HCT116 (cell line): ENCODE data around the gene PPP1R36. TPM values are rescaled to one million over a fixed set of nuclear protein-coding genes. Genes with fewer than 3 reads are reported as not detected.

Experiments used
- ATAC-seq: fragments of 200-7000 bp; cut with Tn5 transposase; 2 replicates; pipeline ENCODE4 v1.9.1; 2020; ENCODE audit warnings: mild to moderate bottlenecking, moderate library complexity
- BruUV-seq: library from RNA; stranded (reverse); fragments of 400-500 nt; replicated peaks from 2 replicates; lab custom pipeline; 2021; lab: Mats Ljungman, UMichigan
- CTCF ChIA-PET: fragments of 300-600 bp; sonication (Branson Sonifier 250); formaldehyde crosslinking; loops from one replicate; lab custom pipeline; 2021; ENCODE audit warnings: antibody characterized with exemption; lab: Charles Lee
- POLR2A ChIA-PET: fragments of 300-600, 350-600 bp; sonication (Branson Sonifier 250); formaldehyde crosslinking; loops from one replicate; lab custom pipeline; 2021; ENCODE audit warnings: antibody characterized with exemption; lab: Charles Lee
- RAD21 ChIA-PET, 2 experiments: fragments of 300-600 bp; sonication (Branson Sonifier 250); formaldehyde crosslinking; loops; one replicate each; lab custom pipeline; 2023; ENCODE audit warnings: low total read pairs in 2 of 2; ENCODE audit not compliant: uncharacterized antibody in 2 of 2, unreplicated experiment in 2 of 2, low non-redundant PET in 1 of 2; lab: Charles Lee
- DNase-seq: peaks from one replicate; pipeline ENCODE4 v3.0.0-alpha.2; 2010; ENCODE audit warnings: low read depth, low spot score
- H2AFZ ChIP-seq: fragments of 200-600 bp; shearing (Covaris generic), sonication (generic); 2 replicates; pipeline ENCODE4 v1.6.1; 2017; ENCODE audit warnings: low read depth, mixed run types, mixed read lengths, antibody characterized with exemption, low read length; ENCODE audit not compliant: poor library complexity, severe bottlenecking
- H3K27ac ChIP-seq: 2 replicates; pipeline ENCODE4 v1.5.1; 2012; ENCODE audit warnings: low read depth, low read length
- H3K27me3 ChIP-seq: fragments of 200-600 bp; sonication (generic); 2 replicates; pipeline ENCODE4 v1.6.1; 2016; ENCODE audit warnings: mixed run types, low read length, mixed read lengths; ENCODE audit not compliant: insufficient read depth
- H3K36me3 ChIP-seq, 2 experiments: fragments of 200-500 bp in 1 of 2; fragments of 200-600 bp in 1 of 2; sonication (Bioruptor generic) in 1 of 2; sonication (generic) in 1 of 2; 2 replicates each; pipeline versions ENCODE4 v1.5.1 to v1.6.1; 2014 to 2016; ENCODE audit warnings: low read length in 2 of 2, inconsistent platforms in 1 of 2, mixed read lengths in 1 of 2, mixed run types in 1 of 2; ENCODE audit not compliant: insufficient read depth in 2 of 2, control insufficient read depth in 1 of 2
- H3K4me1 ChIP-seq, 2 experiments: fragments of 200-600 bp in 1 of 2; sonication (generic) in 1 of 2; 2 replicates each; pipeline versions ENCODE4 v1.5.1 to v1.6.1; 2012 to 2017; ENCODE audit warnings: low read length in 2 of 2, inconsistent platforms in 1 of 2, mild to moderate bottlenecking in 1 of 2, mixed read lengths in 1 of 2, mixed run types in 1 of 2, moderate library complexity in 1 of 2; ENCODE audit not compliant: insufficient read depth in 2 of 2, control insufficient read depth in 1 of 2
- H3K4me2 ChIP-seq: fragments of 200-600 bp; sonication (generic); 2 replicates; pipeline ENCODE4 v1.6.1; 2017; ENCODE audit warnings: mixed run types, low read length, mixed read lengths
- H3K4me3 ChIP-seq, 2 experiments: fragments of 200-600 bp in 1 of 2; sonication (generic) in 1 of 2; replicated peaks in 1 of 2; 2 replicates each; pipeline ENCODE4 v1.5.1; 2011 to 2016; ENCODE audit warnings: low read length in 2 of 2, control low read depth in 1 of 2, low read depth in 1 of 2, mild to moderate bottlenecking in 1 of 2, mixed read lengths in 1 of 2, mixed run types in 1 of 2
- H3K79me2 ChIP-seq: fragments of 200-600 bp; sonication (generic); 2 replicates; pipeline ENCODE4 v1.6.1; 2017; ENCODE audit warnings: mild to moderate bottlenecking, mixed run types, low read length, moderate library complexity, mixed read lengths; ENCODE audit not compliant: insufficient read depth
- H3K9ac ChIP-seq: fragments of 200-600 bp; sonication (generic); 2 replicates; pipeline ENCODE4 v1.6.1; 2016; ENCODE audit warnings: low read length, mixed read lengths
- H3K9me2 ChIP-seq: fragments of 200-600 bp; sonication (generic), shearing (Covaris generic); 2 replicates; pipeline ENCODE4 v1.6.1; 2017; ENCODE audit warnings: mixed run types, mild to moderate bottlenecking, moderate library complexity; ENCODE audit not compliant: insufficient read depth
- H3K9me3 ChIP-seq, 2 experiments: fragments of 200-500 bp in 1 of 2; fragments of 200-600 bp in 1 of 2; sonication (Bioruptor generic) in 1 of 2; sonication (generic) in 1 of 2; 2 replicates each; pipeline ENCODE4 v1.6.1; 2014 to 2017; ENCODE audit warnings: low read length in 2 of 2, mixed read lengths in 2 of 2, inconsistent platforms in 1 of 2, low read depth in 1 of 2, mild to moderate bottlenecking in 1 of 2, mixed run types in 1 of 2, moderate library complexity in 1 of 2; ENCODE audit not compliant: control insufficient read depth in 1 of 2, insufficient read depth in 1 of 2
- H4K20me1 ChIP-seq: fragments of 200-600 bp; sonication (generic), shearing (Covaris generic); 2 replicates; pipeline ENCODE4 v1.6.1; 2017; ENCODE audit warnings: mixed run types, mild to moderate bottlenecking, moderate library complexity; ENCODE audit not compliant: insufficient read depth
- CEBPB ChIP-seq: IDR thresholded peaks from 2 replicates; pipeline ENCODE4 v1.6.1; 2012; ENCODE audit warnings: low read depth
- ELF1 ChIP-seq: IDR thresholded peaks from 2 replicates; pipeline ENCODE4 v1.6.1; 2012; ENCODE audit warnings: low read depth, borderline replicate concordance
- EZH2 ChIP-seq: fragments of 200-600 bp; sonication (generic); IDR thresholded peaks from 2 replicates; pipeline ENCODE4 v1.6.1; 2017; ENCODE audit warnings: antibody characterized with exemption, mixed run types
- EZH2phosphoT487 ChIP-seq: fragments of 200-600 bp; IDR thresholded peaks from 2 replicates; pipeline ENCODE4 v1.6.1; 2018; ENCODE audit warnings: antibody characterized with exemption, borderline replicate concordance
- FOSL1 ChIP-seq: IDR thresholded peaks from 2 replicates; pipeline ENCODE4 v1.6.1; 2012; ENCODE audit warnings: low read depth
- POLR2A ChIP-seq: IDR thresholded peaks from 2 replicates; pipeline ENCODE4 v1.7.0; 2011; ENCODE audit warnings: borderline replicate concordance; ENCODE audit not compliant: insufficient read depth, insufficient read length; ENCODE audit errors: extremely low read depth
- POLR2AphosphoS5 ChIP-seq: IDR thresholded peaks from 2 replicates; pipeline ENCODE4 v1.6.1; 2011; ENCODE audit warnings: mild to moderate bottlenecking, low read depth, low read length, moderate library complexity
- RAD21 ChIP-seq: IDR thresholded peaks from 2 replicates; pipeline ENCODE4 v1.6.1; 2012; ENCODE audit warnings: low read depth, mild to moderate bottlenecking
- SIN3A ChIP-seq: IDR thresholded peaks from 2 replicates; pipeline ENCODE4 v1.6.1; 2012; ENCODE audit warnings: low read depth
- SRF ChIP-seq: IDR thresholded peaks from 2 replicates; pipeline ENCODE4 v1.6.1; 2012; ENCODE audit warnings: low read depth
- TCF7L2 ChIP-seq: IDR thresholded peaks from 2 replicates; pipeline ENCODE4 v1.7.0; 2011; ENCODE audit warnings: borderline replicate concordance, inconsistent platforms; ENCODE audit not compliant: insufficient read depth, insufficient read length; ENCODE audit errors: extremely low read depth
- YY1 ChIP-seq: IDR thresholded peaks from 2 replicates; pipeline ENCODE4 v1.6.1; 2011; ENCODE audit warnings: low read length, low read depth, moderate library complexity, mild to moderate bottlenecking; ENCODE audit not compliant: insufficient replicate concordance; ENCODE audit errors: extremely low read depth
- intact Hi-C: fragments of 100-400 bp; cut with micrococcal nuclease; formaldehyde crosslinking; loops from 2 replicates; pipeline ENCODE4 v1.10.0; 2022
- total RNA-seq: library from RNA; stranded (reverse); gene quantifications from one replicate; pipeline ENCODE4 v1.2.1, GENCODE V29; 2021; ENCODE audit not compliant: unreplicated experiment
- TF ChIP-seq, protein P1 (sequence below): IDR thresholded peaks from 2 replicates; pipeline ENCODE4 v1.6.1; 2012
- TF ChIP-seq, protein P2 (sequence below): IDR thresholded peaks from 2 replicates; pipeline ENCODE4 v1.6.1; 2012; ENCODE audit warnings: low read depth
- TF ChIP-seq, protein P3 (sequence below): IDR thresholded peaks from 2 replicates; pipeline ENCODE4 v1.6.1; 2012
- TF ChIP-seq, protein P4 (sequence below), 3 experiments: fragments of 200-600 bp in 1 of 3; sonication (generic) in 1 of 3; IDR thresholded peaks in 2 of 3; conservative IDR thresholded peaks in 1 of 3; 2 replicates each; pipeline ENCODE4 v1.5.1; 2012 to 2017; ENCODE audit warnings: low read depth in 2 of 3, low read length in 2 of 3, antibody characterized with exemption in 1 of 3, borderline replicate concordance in 1 of 3, control low read depth in 1 of 3, mild to moderate bottlenecking in 1 of 3, mixed read lengths in 1 of 3, mixed run types in 1 of 3, moderate library complexity in 1 of 3; ENCODE audit not compliant: insufficient read depth in 1 of 3

PPP1R36 gene
- total RNA-seq, 1 experiment from 2014 or later, result 0.47 TPM

DNA sequence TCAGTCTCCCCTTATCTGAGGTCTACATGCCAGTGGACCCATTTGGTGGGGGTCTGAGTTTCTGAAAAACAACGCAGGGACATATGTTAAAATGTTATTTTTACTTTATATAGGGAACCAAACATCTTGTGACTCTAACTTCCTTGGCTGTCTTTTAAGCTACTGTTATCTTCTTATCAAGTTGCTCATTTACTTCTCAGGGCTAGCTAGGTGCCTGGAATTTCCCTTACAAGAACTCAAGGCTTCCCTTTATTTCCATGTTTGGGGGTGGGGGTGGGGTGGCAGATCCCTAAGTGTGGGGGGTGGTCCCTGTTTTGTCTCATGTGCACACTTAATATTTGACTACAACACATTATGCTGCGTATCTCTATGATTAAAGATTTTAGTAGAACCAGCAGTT is 31.6 kb downstream of the PPP1R36 start:
- TF ChIP-seq POLR2A (no peak), ELF1 (no peak), EZH2 (no peak), YY1 (no peak), SRF (no peak), EZH2phosphoT487 (no peak), POLR2AphosphoS5 (no peak), SIN3A (no peak), CEBPB (no peak), TCF7L2 (no peak), FOSL1 (no peak), RAD21 (no peak)
- TF ChIP-seq, protein P1, sequence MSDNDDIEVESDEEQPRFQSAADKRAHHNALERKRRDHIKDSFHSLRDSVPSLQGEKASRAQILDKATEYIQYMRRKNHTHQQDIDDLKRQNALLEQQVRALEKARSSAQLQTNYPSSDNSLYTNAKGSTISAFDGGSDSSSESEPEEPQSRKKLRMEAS, result no peak
- TF ChIP-seq, protein P2, sequence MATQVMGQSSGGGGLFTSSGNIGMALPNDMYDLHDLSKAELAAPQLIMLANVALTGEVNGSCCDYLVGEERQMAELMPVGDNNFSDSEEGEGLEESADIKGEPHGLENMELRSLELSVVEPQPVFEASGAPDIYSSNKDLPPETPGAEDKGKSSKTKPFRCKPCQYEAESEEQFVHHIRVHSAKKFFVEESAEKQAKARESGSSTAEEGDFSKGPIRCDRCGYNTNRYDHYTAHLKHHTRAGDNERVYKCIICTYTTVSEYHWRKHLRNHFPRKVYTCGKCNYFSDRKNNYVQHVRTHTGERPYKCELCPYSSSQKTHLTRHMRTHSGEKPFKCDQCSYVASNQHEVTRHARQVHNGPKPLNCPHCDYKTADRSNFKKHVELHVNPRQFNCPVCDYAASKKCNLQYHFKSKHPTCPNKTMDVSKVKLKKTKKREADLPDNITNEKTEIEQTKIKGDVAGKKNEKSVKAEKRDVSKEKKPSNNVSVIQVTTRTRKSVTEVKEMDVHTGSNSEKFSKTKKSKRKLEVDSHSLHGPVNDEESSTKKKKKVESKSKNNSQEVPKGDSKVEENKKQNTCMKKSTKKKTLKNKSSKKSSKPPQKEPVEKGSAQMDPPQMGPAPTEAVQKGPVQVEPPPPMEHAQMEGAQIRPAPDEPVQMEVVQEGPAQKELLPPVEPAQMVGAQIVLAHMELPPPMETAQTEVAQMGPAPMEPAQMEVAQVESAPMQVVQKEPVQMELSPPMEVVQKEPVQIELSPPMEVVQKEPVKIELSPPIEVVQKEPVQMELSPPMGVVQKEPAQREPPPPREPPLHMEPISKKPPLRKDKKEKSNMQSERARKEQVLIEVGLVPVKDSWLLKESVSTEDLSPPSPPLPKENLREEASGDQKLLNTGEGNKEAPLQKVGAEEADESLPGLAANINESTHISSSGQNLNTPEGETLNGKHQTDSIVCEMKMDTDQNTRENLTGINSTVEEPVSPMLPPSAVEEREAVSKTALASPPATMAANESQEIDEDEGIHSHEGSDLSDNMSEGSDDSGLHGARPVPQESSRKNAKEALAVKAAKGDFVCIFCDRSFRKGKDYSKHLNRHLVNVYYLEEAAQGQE, result no peak
- TF ChIP-seq, protein P3, sequence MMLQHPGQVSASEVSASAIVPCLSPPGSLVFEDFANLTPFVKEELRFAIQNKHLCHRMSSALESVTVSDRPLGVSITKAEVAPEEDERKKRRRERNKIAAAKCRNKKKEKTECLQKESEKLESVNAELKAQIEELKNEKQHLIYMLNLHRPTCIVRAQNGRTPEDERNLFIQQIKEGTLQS, result no peak
- TF ChIP-seq, protein P4, sequence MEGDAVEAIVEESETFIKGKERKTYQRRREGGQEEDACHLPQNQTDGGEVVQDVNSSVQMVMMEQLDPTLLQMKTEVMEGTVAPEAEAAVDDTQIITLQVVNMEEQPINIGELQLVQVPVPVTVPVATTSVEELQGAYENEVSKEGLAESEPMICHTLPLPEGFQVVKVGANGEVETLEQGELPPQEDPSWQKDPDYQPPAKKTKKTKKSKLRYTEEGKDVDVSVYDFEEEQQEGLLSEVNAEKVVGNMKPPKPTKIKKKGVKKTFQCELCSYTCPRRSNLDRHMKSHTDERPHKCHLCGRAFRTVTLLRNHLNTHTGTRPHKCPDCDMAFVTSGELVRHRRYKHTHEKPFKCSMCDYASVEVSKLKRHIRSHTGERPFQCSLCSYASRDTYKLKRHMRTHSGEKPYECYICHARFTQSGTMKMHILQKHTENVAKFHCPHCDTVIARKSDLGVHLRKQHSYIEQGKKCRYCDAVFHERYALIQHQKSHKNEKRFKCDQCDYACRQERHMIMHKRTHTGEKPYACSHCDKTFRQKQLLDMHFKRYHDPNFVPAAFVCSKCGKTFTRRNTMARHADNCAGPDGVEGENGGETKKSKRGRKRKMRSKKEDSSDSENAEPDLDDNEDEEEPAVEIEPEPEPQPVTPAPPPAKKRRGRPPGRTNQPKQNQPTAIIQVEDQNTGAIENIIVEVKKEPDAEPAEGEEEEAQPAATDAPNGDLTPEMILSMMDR (IDR thresholded peaks at IDR 0.05 in 2 of 3, conservative IDR thresholded peaks at IDR 0.05 in 1 of 3; ENCODE audit: borderline replicate concordance in 1 of 3, insufficient read depth in 1 of 3, low read depth in 2 of 3, low read length in 2 of 3), result no peak
- H3K4me3 ChIP-seq, result no peak overlapping the region
- POLR2A ChIA-PET, result no interaction called here
- peaks cover 0 to 7% of the 10 kb centered on the region in 2 experiments; a peak in 1 of 4 replicates for H3K4me1 ChIP-seq
- no peaks in the 10 kb centered on the region for H4K20me1 ChIP-seq
- ATAC-seq (no peak), DNase-seq (no peak)
- RAD21 ChIA-PET, result no interaction called here
- no peak overlapping the region for H3K27ac ChIP-seq
- no peak overlapping the region for H3K4me2 ChIP-seq
- no peak overlapping the region for H3K9ac ChIP-seq
- no peaks in the 10 kb centered on the region for H3K9me3 ChIP-seq
- no peak overlapping the region for H2AFZ ChIP-seq
- BruUV-seq, result no TSS peak
- no peaks in the 10 kb centered on the region for H3K79me2 ChIP-seq
- CTCF ChIA-PET, result interaction anchor here (0.9 kb wide), 1 partner anchor 55 kb away, joined by 8 read pairs; no protein-coding TSS in a partner anchor
- intact Hi-C loops, result no loop called here
- H3K27me3 ChIP-seq, result no peaks in the 10 kb centered on the region
- H3K36me3 ChIP-seq, result no peaks in the 10 kb centered on the region
- H3K9me2 ChIP-seq, result no peaks in the 10 kb centered on the region
